Measurements from ENCODE around the gene KTN1. TPM values are rescaled to one million over a fixed set of nuclear protein-coding genes. Genes with fewer than 3 reads are reported as not detected.

KTN1 gene
- total RNA-seq, 1 donor from 2014 or later, result 155 TPM

GRCh38 chr14:55545779-55546178, 34.2 kb upstream of the KTN1 start:
- DNase-seq (ENCODE audit: low spot score, unreplicated experiment), result no peak
- no peak overlapping the region for H3K27ac Mint-ChIP-seq
- TF ChIP-seq CTCF (IDR thresholded peaks at IDR 0.05; ENCODE audit: unreplicated experiment), result no peak
- H3K9me3 Mint-ChIP-seq (ENCODE audit: low read depth), result peaks cover 6% of the 10 kb centered on the region
- H3K36me3 Mint-ChIP-seq (ENCODE audit: insufficient read depth), result peaks cover 2% of the 10 kb centered on the region
- H3K27me3 Mint-ChIP-seq, result peaks cover 4% of the 10 kb centered on the region
- peaks cover 12% of the 10 kb centered on the region for H3K4me1 Mint-ChIP-seq (ENCODE audit: low read depth)
- H3K4me3 Mint-ChIP-seq (ENCODE audit: low read depth), result no peak overlapping the region

GRCh38 chr14:55546212-55546874, 33.7 kb upstream of the KTN1 start:
- peaks cover 4% of the 10 kb centered on the region for H3K27me3 Mint-ChIP-seq
- no peak for TF ChIP-seq CTCF (IDR thresholded peaks at IDR 0.05; ENCODE audit: unreplicated experiment)
- H3K4me1 Mint-ChIP-seq (ENCODE audit: low read depth), result peaks cover 9% of the 10 kb centered on the region
- no peak overlapping the region for H3K27ac Mint-ChIP-seq
- H3K9me3 Mint-ChIP-seq (ENCODE audit: low read depth), result peaks cover 6% of the 10 kb centered on the region
- H3K36me3 Mint-ChIP-seq (ENCODE audit: insufficient read depth), result peaks cover 2% of the 10 kb centered on the region
- H3K4me3 Mint-ChIP-seq (ENCODE audit: low read depth), result no peak overlapping the region
- no peak for DNase-seq (ENCODE audit: low spot score, unreplicated experiment)

GRCh38 chr14:55547650-55548315, 32.2 kb upstream of the KTN1 start:
- no peak for TF ChIP-seq CTCF (IDR thresholded peaks at IDR 0.05; ENCODE audit: unreplicated experiment)
- DNase-seq (ENCODE audit: low spot score, unreplicated experiment), result no peak
- Mint-ChIP-seq H3K9me3 (ENCODE audit: low read depth) (peaks cover 10% of the 10 kb centered on the region), H3K4me1 (ENCODE audit: low read depth) (peaks cover 9% of the 10 kb centered on the region), H3K4me3 (ENCODE audit: low read depth) (no peak overlapping the region), H3K27me3 (no peaks in the 10 kb centered on the region), H3K36me3 (ENCODE audit: insufficient read depth) (peaks cover 2% of the 10 kb centered on the region), H3K27ac (no peak overlapping the region)

GRCh38 chr14:55553791-55554190, 26.2 kb upstream of the KTN1 start:
- no peak for DNase-seq (ENCODE audit: low spot score, unreplicated experiment)
- Mint-ChIP-seq H3K4me3 (ENCODE audit: low read depth) (no peak overlapping the region), H3K27me3 (no peaks in the 10 kb centered on the region), H3K36me3 (ENCODE audit: insufficient read depth) (peaks cover 2% of the 10 kb centered on the region), H3K4me1 (ENCODE audit: low read depth) (no peaks in the 10 kb centered on the region), H3K9me3 (ENCODE audit: low read depth) (peaks cover 10% of the 10 kb centered on the region), H3K27ac (no peak overlapping the region)
- no peak for TF ChIP-seq CTCF (IDR thresholded peaks at IDR 0.05; ENCODE audit: unreplicated experiment)

- Mint-ChIP-seq H3K27me3 (no peaks in the 10 kb centered on the region), H3K27ac (no peak overlapping the region), H3K4me1 (ENCODE audit: low read depth) (no peaks in the 10 kb centered on the region), H3K4me3 (ENCODE audit: low read depth) (no peak overlapping the region), H3K36me3 (ENCODE audit: insufficient read depth) (no peaks in the 10 kb centered on the region), H3K9me3 (ENCODE audit: low read depth) (peaks cover 4% of the 10 kb centered on the region)
- TF ChIP-seq CTCF (IDR thresholded peaks at IDR 0.05; ENCODE audit: unreplicated experiment), result no peak
- DNase-seq (ENCODE audit: low spot score, unreplicated experiment), result no peak
These were observed 22.9 kb upstream of the KTN1 start for GRCh38 chr14:55556929-55557623.
